K562 (cell line): Measurements from ENCODE around the gene NTRK2. TPM values are rescaled to one million over a fixed set of nuclear protein-coding genes. Genes with fewer than 3 reads are reported as not detected.
A peak's percentile ranks its signal among the peaks of the same experiment; 100 is the strongest.

Experiments used
- ATAC-seq: fragments of 200-7000 bp; cut with Tn5 transposase; 3 replicates; pipeline ENCODE4 v1.9.1; 2020; ENCODE audit warnings: moderate library complexity
- BruUV-seq: library from RNA; stranded (reverse); fragments of 400-500 nt; replicated peaks from 2 replicates; lab custom pipeline; 2021; lab: Mats Ljungman, UMichigan
- CTCF ChIA-PET: fragments of 300-600 bp; formaldehyde crosslinking; extraction: SDS; loops from one replicate; lab custom pipeline; 2021; ENCODE audit warnings: low intra/inter-chr PET ratio; lab: Yijun Ruan, JAX
- POLR2A ChIA-PET: fragments of 300-600, 350-650 bp; sonication (Branson Sonifier 250); formaldehyde crosslinking; extraction: SDS; loops from one replicate; lab custom pipeline; 2021; ENCODE audit warnings: antibody characterized with exemption, inconsistent platforms; lab: Yijun Ruan, JAX
- DNase-seq, 4 experiments: peaks; one replicate each; pipeline versions ENCODE4 v3.0.0 to v3.0.0-alpha.2; 2011 to 2018; ENCODE audit warnings: low spot score in 3 of 4, mixed read lengths in 3 of 4; ENCODE audit errors: extremely low read depth in 1 of 4
- FAIRE-seq: peaks from 2 replicates; lab custom pipeline; 2011; peaks lifted over from hg19 to GRCh38; lab: Jason Lieb, UNC
- H2AFZ ChIP-seq: 2 replicates; pipeline ENCODE4 v1.6.0; 2011; ENCODE audit warnings: low read depth, low read length, control low read depth, inconsistent platforms
- H3K27ac ChIP-seq: fragments of 200-600 bp; 3 replicates; pipeline ENCODE4 v1.8.0; 2011; ENCODE audit warnings: low read depth, mild to moderate bottlenecking, control low read depth, inconsistent platforms, low read length, moderate library complexity, mixed read lengths; ENCODE audit errors: extremely low read depth
- H3K27me3 ChIP-seq, 2 experiments: fragments of 300-600 bp in 1 of 2; 2 replicates in 1 of 2; 3 replicates in 1 of 2; pipeline versions ENCODE4 v1.6.0 to v1.8.0; 2011; ENCODE audit warnings: inconsistent platforms in 2 of 2, low read length in 2 of 2, mild to moderate bottlenecking in 1 of 2, mixed read lengths in 1 of 2, moderate library complexity in 1 of 2; ENCODE audit not compliant: control insufficient read depth in 2 of 2, insufficient read depth in 2 of 2
- H3K36me3 ChIP-seq: fragments of 300-600 bp; 3 replicates; pipeline ENCODE4 v1.8.0; 2011; ENCODE audit warnings: mild to moderate bottlenecking, low read length, inconsistent platforms; ENCODE audit not compliant: control insufficient read depth, insufficient read depth
- H3K4me1 ChIP-seq, 2 experiments: fragments of 200-600 bp in 1 of 2; replicated peaks in 1 of 2; 2 replicates in 1 of 2; 3 replicates in 1 of 2; pipeline versions ENCODE4 v1.5.1 to v1.8.0; 2011; ENCODE audit warnings: inconsistent platforms in 2 of 2, low read length in 2 of 2, mild to moderate bottlenecking in 1 of 2, mixed read lengths in 1 of 2, moderate library complexity in 1 of 2; ENCODE audit not compliant: control insufficient read depth in 2 of 2, insufficient read depth in 2 of 2
- H3K4me2 ChIP-seq: 2 replicates; pipeline ENCODE4 v1.6.1; 2011; ENCODE audit warnings: low read length, control low read depth, inconsistent platforms, mixed read lengths; ENCODE audit not compliant: insufficient read depth
- H3K4me3 ChIP-seq: fragments of 200-600 bp; sonication (generic), shearing (Covaris generic); 2 replicates; pipeline ENCODE4 v1.5.1; 2016; ENCODE audit warnings: control low read depth, inconsistent platforms
- H3K79me2 ChIP-seq: fragments of 200-600 bp; 3 replicates; pipeline ENCODE4 v1.8.0; 2011; ENCODE audit warnings: low read length, inconsistent platforms; ENCODE audit not compliant: control insufficient read depth, insufficient read depth
- H3K9ac ChIP-seq, 2 experiments: 2 replicates each; pipeline versions ENCODE4 v1.6.0 to v1.6.1; 2011; ENCODE audit warnings: low read depth in 2 of 2, low read length in 2 of 2, control low read depth in 1 of 2, inconsistent platforms in 1 of 2, mild to moderate bottlenecking in 1 of 2, mixed read lengths in 1 of 2; ENCODE audit not compliant: insufficient read depth in 1 of 2
- H3K9me1 ChIP-seq: one replicate; pipeline ENCODE4 v1.6.0; 2011; ENCODE audit warnings: inconsistent platforms, mild to moderate bottlenecking, low read length, moderate library complexity; ENCODE audit not compliant: control insufficient read depth, insufficient read depth
- H3K9me3 ChIP-seq: replicated peaks from 2 replicates; pipeline ENCODE4 v1.5.1; 2011; ENCODE audit warnings: low read depth, low read length, inconsistent platforms; ENCODE audit not compliant: control insufficient read depth, insufficient read depth
- H4K20me1 ChIP-seq: replicated peaks from 2 replicates; pipeline ENCODE4 v1.6.1; 2011; ENCODE audit warnings: low read length, inconsistent platforms, mixed read lengths; ENCODE audit not compliant: control insufficient read depth, insufficient read depth
- CTCF ChIP-seq, 3 experiments: IDR thresholded peaks in 2 of 3; conservative IDR thresholded peaks in 1 of 3; 2 replicates each; pipeline ENCODE4 v1.5.1; 2011 to 2012; ENCODE audit warnings: low read length in 3 of 3, mild to moderate bottlenecking in 3 of 3, control low read depth in 2 of 3, improper control_type of control experiment in 1 of 3, inconsistent platforms in 1 of 3, low read depth in 1 of 3, mixed read lengths in 1 of 3, moderate library complexity in 1 of 3; ENCODE audit not compliant: insufficient read depth in 2 of 3
- GMEB1 ChIP-seq: fragments of 250-450 bp; sonication (Bioruptor Pico); IDR thresholded peaks from 2 replicates; pipeline ENCODE4 v1.4.0; 2020; ENCODE audit warnings: mild to moderate bottlenecking
- GTF2F1 ChIP-seq: IDR thresholded peaks from 2 replicates; pipeline ENCODE4 v1.6.1; 2011; ENCODE audit warnings: low read depth, low read length, improper control_type of control experiment
- NCOA6 ChIP-seq: fragments of 450-650 bp; IDR thresholded peaks from 2 replicates; pipeline ENCODE4 v1.6.1; 2017; ENCODE audit warnings: mild to moderate bottlenecking
- NRF1 ChIP-seq, 2 experiments: fragments of 450-650 bp; IDR thresholded peaks in 1 of 2; conservative IDR thresholded peaks in 1 of 2; 2 replicates each; pipeline ENCODE4 v1.6.1; 2014; ENCODE audit warnings: mild to moderate bottlenecking in 2 of 2
- RBM34 ChIP-seq: fragments of 200-400 bp; formaldehyde crosslinking; IDR thresholded peaks from 2 replicates; pipeline ENCODE4 v1.6.1; 2018; ENCODE audit warnings: low read length, borderline replicate concordance; ENCODE audit not compliant: insufficient read depth
- SMAD3 ChIP-seq: fragments of 450-650 bp; formaldehyde crosslinking; conservative IDR thresholded peaks from 2 replicates; pipeline ENCODE4 v1.4.0; 2020; ENCODE audit warnings: mild to moderate bottlenecking
- ZBTB40 ChIP-seq, 2 experiments: fragments of 450-650 bp in 1 of 2; sonication (generic) in 1 of 2; formaldehyde crosslinking in 1 of 2; IDR thresholded peaks; 2 replicates each; pipeline versions ENCODE4 v1.7.1 to v1.9.0; 2016 to 2022; ENCODE audit warnings: inconsistent platforms in 1 of 2, mild to moderate bottlenecking in 1 of 2, missing genetic modification reagents in 1 of 2
- ZFP1 ChIP-seq: fragments of 450-650 bp; formaldehyde crosslinking; IDR thresholded peaks from 2 replicates; pipeline ENCODE4 v1.4.0; 2020; ENCODE audit warnings: mild to moderate bottlenecking, mixed read lengths
- WGBS: fragments of 100-300 bp; shearing (Covaris generic); methylation state at CpG from one replicate; pipeline ENCODE4 v1.1.6; 2016; ENCODE audit warnings: low coverage, mixed read lengths; ENCODE audit not compliant: insufficient coverage; ENCODE audit errors: missing lambda C conversion rate; 5-methylcytosine and 5-hydroxymethylcytosine counted together
- in situ Hi-C: fragments of 300-500 bp; cut with MboI; formaldehyde crosslinking; loops from 4 replicates; pipeline ENCODE4 v1.15.0; 2018; ENCODE audit warnings: inconsistent platforms, mixed read lengths
- intact Hi-C: fragments of 100-400 bp; cut with micrococcal nuclease; formaldehyde crosslinking; loops from 2 replicates; pipeline ENCODE4 v1.14.2; 2022
- polyA plus RNA-seq, 8 experiments: library from polyadenylated mRNA; depleted of rRNA in 4 of 8; stranded (reverse) in 5 of 8; unstranded in 3 of 8; fragments of >200 nt; fragmentation: Nextera tagmentation in 2 of 8; fragmentation: Illumina TruSeq in 1 of 8; extraction: Ambion mirVana in 2 of 8; extraction: Trizol in 1 of 8; gene quantifications; 2 replicates each; pipeline versions ENCODE4 v1.2.1 to v1.2.3, GENCODE V29; 2011 to 2014; ENCODE audit warnings: inconsistent platforms in 1 of 8, missing spikeins in 1 of 8
- total RNA-seq, 7 experiments: library from RNA; depleted of rRNA in 6 of 7; stranded (reverse); fragments of >200 nt in 6 of 7; fragmentation: Illumina TruSeq in 2 of 7; extraction: Trizol in 2 of 7; gene quantifications; 2 replicates each; pipeline versions ENCODE4 v1.2.1 to v1.2.3, GENCODE V29; 2011 to 2021; ENCODE audit warnings: low replicate concordance in 1 of 7

Gene NTRK2
- total and polyA plus RNA-seq, 9 of the 15 experiments (the other 6 are each of a cell fraction or from before 2014, with no cell fraction given) = not detected

GRCh38 chr9:84667571-84668195 lies 1.8 kb upstream of the NTRK2 start:
- POLR2A ChIA-PET = interaction anchor here (0.6 kb wide), 1 partner anchor 52 kb away, joined by 3 read pairs; no protein-coding TSS in a partner anchor
- TF ChIP-seq GMEB1 (CRISPR knock-in tag) = no peak
- no peak for TF ChIP-seq GTF2F1
- no peak for TF ChIP-seq CTCF (IDR thresholded peaks at IDR 0.05 in 2 of 3, conservative IDR thresholded peaks at IDR 0.05 in 1 of 3; ENCODE audit: insufficient read depth in 2 of 3, low read depth in 1 of 3, low read length in 3 of 3)
- TF ChIP-seq ZFP1 (CRISPR knock-in tag) = no peak
- no peak for TF ChIP-seq SMAD3 (CRISPR knock-in tag)
- TF ChIP-seq RBM34 = no peak
- TF ChIP-seq NCOA6 = no peak
- no peak for TF ChIP-seq NRF1 (conservative IDR thresholded peaks at IDR 0.05 in 1 of 2, IDR thresholded peaks at IDR 0.05 in 1 of 2)
- no peak for TF ChIP-seq ZBTB40 (IDR thresholded peaks at IDR 0.05)
- TF ChIP-seq ZBTB40 (CRISPR knock-in tag; IDR thresholded peaks at IDR 0.05) = no peak

More at GRCh38 chr9:84667571-84668195, 1.8 kb upstream of the NTRK2 start:
- BruUV-seq = no TSS peak
- Histone ChIP-seq H3K4me1 (no peaks in the 10 kb centered on the region), H3K9ac (no peak overlapping the region), H3K9me3 (no peaks in the 10 kb centered on the region), H3K4me3 (no peak overlapping the region), H2AFZ (no peak overlapping the region), H3K4me2 (no peak overlapping the region), H4K20me1 (no peaks in the 10 kb centered on the region), H3K79me2 (no peaks in the 10 kb centered on the region), H3K36me3 (no peaks in the 10 kb centered on the region), H3K27ac (no peak overlapping the region), H3K9me1 (no peaks in the 10 kb centered on the region), H3K27me3 (no peaks in the 10 kb centered on the region)
- intact Hi-C loops (no loop called here), in situ Hi-C loops (no loop called here)
- CTCF ChIA-PET = no interaction called here
- 18% methylated on average over 15 of the region's 27 CpGs for WGBS
- DNase-seq (peak in 1 of 4 experiments; percentile 6), ATAC-seq (no peak), FAIRE-seq (no peak)
